DMS53 treated with DMSO at 0.1 percent for 48 hours (cell line): Measurements from ENCODE around the gene BMP7.
"Not testable (repeated sequence)": the region's sequence is repeated elsewhere in the genome, so short reads cannot be mapped to it uniquely, and the experiment has no call there.

ENCODE experiments used
- DNase-seq: peaks from one replicate; lab custom pipeline; 2025; ENCODE audit not compliant: unreplicated experiment; lab: John Stamatoyannopoulos, UW

The BMP7 gene

GRCh38 chr20:57288651-57289277, 22.3 kb upstream of the BMP7 start:
- DNase-seq, result no peak

DNA sequence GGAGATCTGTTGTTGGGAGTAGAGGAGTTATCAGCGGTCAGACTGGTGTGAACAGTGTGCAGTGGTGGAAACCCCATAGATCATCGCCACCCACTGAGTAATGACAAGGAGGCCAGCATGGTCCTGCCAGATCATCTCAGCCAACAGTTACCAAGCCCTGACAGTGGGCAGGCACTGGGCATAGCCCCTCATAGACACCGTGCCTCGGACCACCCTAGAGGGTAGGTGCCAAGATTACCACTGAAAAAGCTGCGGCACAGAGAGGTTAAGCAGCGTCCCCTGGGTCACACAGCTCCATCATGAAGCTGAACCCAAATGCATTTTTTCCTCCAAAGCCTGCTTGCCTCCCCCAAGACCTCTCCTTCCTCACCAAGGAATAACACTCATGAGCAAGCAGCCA, 21.5 kb upstream of the BMP7 start:
- DNase-seq, result no peak

- no peak for DNase-seq
Observed at GRCh38 chr20:57287007-57287880, 20.8 kb upstream of the BMP7 start.

- no peak for DNase-seq
Observed at GRCh38 chr20:57283860-57284259, 17.4 kb upstream of the BMP7 start.

GRCh38 chr20:57282670-57283361, 16.4 kb upstream of the BMP7 start:
- no peak for DNase-seq

DNA sequence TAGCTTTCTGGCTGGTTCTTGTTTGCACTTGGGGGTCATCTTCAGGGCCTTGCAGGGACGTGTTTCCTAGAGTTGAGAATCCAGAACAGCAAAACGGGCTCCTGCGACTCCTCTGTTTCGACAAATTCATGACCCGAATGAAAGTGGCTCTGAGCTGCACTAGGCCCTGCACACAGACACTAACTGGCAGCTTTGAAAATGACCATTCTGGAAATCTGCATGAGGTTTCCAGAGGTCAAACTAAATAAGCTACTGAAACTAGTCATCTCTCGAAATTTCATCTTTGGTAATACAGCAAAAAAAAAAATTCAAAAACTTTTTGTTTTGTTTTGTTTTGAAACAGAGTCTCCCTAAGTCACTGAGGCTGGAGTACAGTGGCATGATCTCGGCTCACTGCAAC, 15.5 kb upstream of the BMP7 start:
- no peak for DNase-seq

- no peak for DNase-seq
Observed at GRCh38 chr20:57280221-57280620, 13.8 kb upstream of the BMP7 start.

DNA sequence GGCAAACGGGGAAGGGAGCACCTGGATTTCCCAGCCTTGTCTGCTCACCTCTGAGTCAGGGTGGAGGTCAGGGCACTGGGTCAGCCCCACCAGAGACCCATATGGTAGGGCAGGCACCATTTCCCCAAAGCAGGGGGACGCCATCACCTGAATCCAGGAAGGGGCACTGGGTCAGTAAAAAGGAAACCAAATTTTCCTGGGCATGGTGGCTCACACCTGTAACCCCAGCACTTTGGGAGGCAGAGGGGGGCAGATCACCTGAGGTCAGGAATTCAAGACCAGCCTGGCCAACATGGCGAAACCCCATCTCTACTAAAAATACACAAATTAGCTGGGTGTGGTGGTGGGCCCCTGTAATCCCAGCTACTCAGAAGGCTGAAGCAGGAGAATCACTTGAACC, 13.1 kb upstream of the BMP7 start:
- DNase-seq, result not testable (repeated sequence)

DNA sequence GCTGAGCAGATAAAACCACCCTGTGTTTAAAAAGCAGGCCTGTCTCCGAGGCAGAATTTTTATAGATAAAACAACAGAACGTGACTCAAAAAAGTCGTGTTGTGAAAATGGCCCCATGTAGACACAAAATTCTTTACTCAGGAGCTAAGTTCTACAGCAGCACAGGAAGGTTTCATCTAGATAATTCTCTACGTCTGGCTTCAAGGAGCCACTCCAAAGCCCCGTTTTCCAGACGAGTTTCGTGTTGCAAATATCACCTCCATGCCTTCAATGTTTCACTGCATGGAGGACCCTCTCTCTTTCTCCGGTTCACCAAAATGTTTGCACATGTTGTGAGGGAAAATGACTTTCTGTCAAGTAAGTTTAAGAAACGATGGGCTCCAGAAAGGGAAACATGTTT, 12.0 kb upstream of the BMP7 start:
- no peak for DNase-seq

DNA sequence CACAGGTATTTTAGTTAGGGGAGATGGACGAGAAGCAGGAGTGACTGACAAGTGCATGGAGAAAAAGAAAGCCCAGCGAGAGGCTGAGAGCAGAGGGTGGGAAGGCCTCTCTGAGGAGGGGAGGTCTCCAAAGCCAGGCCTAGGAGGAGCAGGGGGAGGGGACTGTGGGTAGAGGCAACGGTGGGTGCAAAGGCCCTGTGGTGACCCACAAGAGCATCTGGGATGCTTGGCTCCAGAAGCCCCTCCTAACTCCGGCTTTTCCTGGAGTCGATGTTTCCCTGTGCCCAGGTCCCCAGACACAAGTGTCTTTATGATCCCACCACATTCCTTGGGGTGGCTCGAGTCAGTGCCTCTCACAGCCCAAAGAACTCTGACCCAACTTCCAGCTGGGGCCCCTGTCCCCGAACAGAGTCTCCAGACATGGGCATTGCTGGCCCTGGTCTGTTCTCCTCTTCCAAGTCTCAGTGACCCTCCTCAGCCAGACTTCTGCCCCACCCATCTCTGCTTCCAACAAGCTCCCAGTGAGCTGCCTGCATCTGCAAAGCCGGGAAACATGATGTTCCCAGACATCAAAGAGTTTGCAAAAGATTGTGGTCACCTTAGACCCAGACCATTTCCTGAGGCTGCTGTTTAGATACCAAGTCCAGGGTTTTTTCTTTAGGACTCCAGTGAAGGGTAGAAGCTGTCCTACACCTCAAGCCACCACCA, 11.1 kb upstream of the BMP7 start:
- no peak for DNase-seq

DNA sequence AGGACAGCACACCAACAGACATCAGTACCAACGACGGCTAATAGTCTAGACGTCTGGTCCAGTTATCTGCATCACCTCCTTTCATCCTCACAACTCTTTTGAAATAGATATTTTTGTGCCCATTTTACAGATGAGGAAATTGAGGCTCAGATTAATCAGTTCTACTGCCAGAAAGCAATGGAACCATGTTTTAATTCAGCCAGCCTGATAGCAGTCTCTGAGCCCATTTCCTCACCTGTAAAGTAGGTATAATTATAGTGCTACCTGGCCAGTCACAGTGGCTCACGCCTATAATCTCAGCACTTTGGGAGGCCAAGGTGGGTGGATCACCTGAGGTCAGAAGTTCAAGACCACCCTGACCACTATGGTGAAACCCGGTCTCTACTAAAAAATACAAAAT, 9.8 kb upstream of the BMP7 start:
- no peak for DNase-seq

DNA sequence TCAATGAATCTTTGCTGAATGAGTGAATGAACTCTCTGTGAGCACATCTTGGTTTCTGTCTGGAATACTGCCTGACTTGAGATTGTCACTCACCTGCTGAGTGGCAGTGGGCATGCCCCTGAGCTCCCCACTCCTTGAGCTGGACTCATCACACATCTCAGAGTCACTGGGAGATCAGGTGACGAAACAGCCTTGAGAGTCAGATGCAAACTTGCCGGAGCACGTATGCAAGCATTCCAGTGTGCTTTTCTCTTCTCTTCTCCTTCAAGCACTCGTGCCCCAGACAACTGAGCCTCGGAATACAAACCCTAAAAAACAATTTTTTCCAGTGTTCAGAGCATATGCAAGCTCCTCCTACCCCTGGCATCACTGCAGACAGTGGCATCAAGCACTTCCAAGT, 9.4 kb upstream of the BMP7 start:
- DNase-seq, result no peak

- no peak for DNase-seq
Observed at GRCh38 chr20:57275334-57275733, 8.9 kb upstream of the BMP7 start.

- no peak for DNase-seq
Observed at GRCh38 chr20:57274846-57275245, 8.4 kb upstream of the BMP7 start.

- no peak for DNase-seq
Observed at GRCh38 chr20:57274299-57274698, 7.9 kb upstream of the BMP7 start.

- no peak for DNase-seq
Observed at GRCh38 chr20:57272883-57273535, 6.6 kb upstream of the BMP7 start.

- no peak for DNase-seq
Observed at GRCh38 chr20:57270204-57270984, 4.0 kb upstream of the BMP7 start.

DNA sequence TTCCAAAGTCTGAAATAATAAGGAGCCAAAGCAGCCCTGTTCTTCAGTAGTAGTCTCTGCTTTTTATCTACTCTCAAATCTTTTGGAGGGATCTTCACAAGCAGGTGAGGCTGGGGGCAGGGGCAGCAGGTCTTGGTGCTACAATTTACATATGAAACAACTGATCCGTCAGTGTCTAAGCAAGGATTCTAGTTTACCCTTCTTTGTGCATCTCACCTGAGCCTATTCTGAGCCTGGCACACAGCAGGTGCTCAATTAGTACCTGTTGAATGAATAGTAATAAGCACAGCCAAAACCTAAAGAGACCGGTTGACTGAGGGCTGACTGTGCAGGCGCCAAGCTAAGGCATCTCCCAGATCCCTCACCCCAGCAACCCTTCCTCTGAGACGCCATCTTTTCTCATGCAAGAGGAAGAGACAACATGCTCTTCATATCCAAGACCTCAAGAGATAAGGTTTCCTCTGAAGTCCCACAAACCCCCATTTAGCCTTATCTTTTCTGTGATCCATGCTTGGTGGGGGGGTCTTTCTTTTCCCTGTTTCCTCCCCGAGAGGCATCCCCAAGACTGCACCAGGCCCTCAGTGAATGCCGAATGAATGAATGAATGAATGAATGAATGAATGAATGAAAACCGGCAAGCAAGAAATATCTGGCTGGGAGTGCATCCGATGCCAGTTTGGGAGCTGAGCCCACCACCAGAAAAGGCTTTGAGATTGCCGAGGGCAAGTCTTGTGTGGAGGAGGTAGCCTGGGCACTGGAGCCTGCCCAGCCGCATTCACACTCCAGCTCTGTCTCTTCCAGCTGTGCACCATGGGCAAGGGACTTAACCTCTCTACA, 2.9 kb upstream of the BMP7 start:
- no peak for DNase-seq

DNA sequence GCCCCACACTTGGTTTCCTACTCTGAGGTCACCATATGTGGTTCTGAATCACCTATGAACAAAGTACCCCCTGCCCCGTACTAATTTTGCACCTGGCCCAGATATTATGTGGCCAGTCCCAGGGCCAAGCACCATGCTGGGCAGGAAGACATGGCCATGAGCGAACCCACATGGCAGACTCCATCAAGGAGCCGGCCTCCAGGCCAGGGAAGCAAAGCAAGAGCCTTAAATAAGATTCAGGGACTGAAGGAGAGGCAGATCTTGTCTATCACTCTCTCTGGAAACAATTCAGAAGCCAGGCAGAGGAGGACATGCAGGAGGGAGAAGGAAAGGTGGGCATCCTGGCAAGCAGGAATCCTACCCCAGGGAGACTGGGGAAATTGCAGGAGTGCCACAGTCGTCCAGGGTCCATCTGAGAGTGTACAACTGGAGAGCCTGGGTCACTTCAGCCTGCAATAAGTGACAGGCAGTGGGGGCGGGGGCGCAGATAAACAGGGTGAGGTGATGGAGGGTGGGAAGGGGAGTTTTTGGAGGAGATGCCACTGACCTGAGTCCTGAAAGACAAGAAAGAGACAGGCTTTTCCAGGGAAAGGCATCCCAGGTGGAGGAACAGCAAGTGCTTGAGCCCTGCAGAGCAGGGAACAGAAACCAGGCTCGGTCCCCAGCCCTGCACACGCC, 2.1 kb upstream of the BMP7 start:
- no peak for DNase-seq
